Thyroid gland (tissue), 4 donors: ENCODE results near the gene SLC7A7.

Experiments
- CTCF ChIP-seq, 6 experiments: fragments of 200-600 bp in 3 of 6; fragments of 450-650 bp in 3 of 6; sonication (generic) in 3 of 6; IDR thresholded peaks; one replicate each; pipeline ENCODE4 v1.5.1; 2016 to 2019; ENCODE audit warnings: antibody characterized with exemption in 6 of 6, mild to moderate bottlenecking in 2 of 6, inconsistent platforms in 1 of 6, moderate library complexity in 1 of 6
- POLR2A ChIP-seq, 2 donors: fragments of 450-650 bp; IDR thresholded peaks; one replicate each; pipeline ENCODE4 v1.6.1; 2017; ENCODE audit warnings: antibody characterized with exemption in 2 of 2, mild to moderate bottlenecking in 2 of 2, moderate library complexity in 1 of 2

- no peak for TF ChIP-seq CTCF (IDR thresholded peaks at IDR 0.05)
- TF ChIP-seq POLR2A (IDR thresholded peaks at IDR 0.05) = no peak
These were observed 9.6 kb upstream of the SLC7A7 start for GRCh38 chr14:22824711-22825359.
